B cell (primary cell): ENCODE data around the gene FEM1B.

Source experiments
- CTCF ChIP-seq: fragments of 200-600 bp; IDR thresholded peaks from one replicate; pipeline ENCODE4 v1.8.0; 2022; ENCODE audit warnings: antibody characterized with exemption, mild to moderate bottlenecking
- EZH2 ChIP-seq: IDR thresholded peaks from 2 replicates; pipeline ENCODE4 v1.6.1; 2012; ENCODE audit warnings: borderline replicate concordance, low read depth, mild to moderate bottlenecking, moderate library complexity, low read length; ENCODE audit not compliant: insufficient read depth, poor library complexity, severe bottlenecking

- TF ChIP-seq CTCF (no peak), EZH2 (no peak)
Observed at GRCh38 chr15:68261241-68261640, 16.3 kb upstream of the FEM1B start.
